H9 (cell line): Measurements from ENCODE around the gene HECA. TPM values are rescaled to one million over a fixed set of nuclear protein-coding genes. Genes with fewer than 3 reads are reported as not detected.
A peak's percentile ranks its signal among the peaks of the same experiment; 100 is the strongest.

Experiments used
- DNase-seq: peaks from one replicate; pipeline ENCODE4 v3.0.0-alpha.2; 2017
- H2AFZ ChIP-seq: one replicate; pipeline ENCODE4 v1.6.1; 2013; ENCODE audit warnings: mild to moderate bottlenecking, low read length, control low read depth, moderate library complexity
- H2AK5ac ChIP-seq: 2 replicates; pipeline ENCODE4 v1.6.1; 2013; ENCODE audit warnings: low read length, control low read depth, mixed read lengths; ENCODE audit not compliant: insufficient read length
- H2BK120ac ChIP-seq: one replicate; pipeline ENCODE4 v1.6.1; 2013; ENCODE audit warnings: low read depth, mild to moderate bottlenecking, low read length, control low read depth, inconsistent platforms; ENCODE audit not compliant: poor library complexity, severe bottlenecking
- H2BK12ac ChIP-seq: 2 replicates; pipeline ENCODE4 v1.6.1; 2013; ENCODE audit warnings: low read length, control low read depth, mixed read lengths, low read depth; ENCODE audit not compliant: insufficient read length
- H2BK15ac ChIP-seq: 2 replicates; pipeline ENCODE4 v1.6.1; 2013; ENCODE audit warnings: low read depth, low read length, control low read depth
- H2BK20ac ChIP-seq: one replicate; pipeline ENCODE4 v1.6.1; 2013; ENCODE audit warnings: low read depth, mild to moderate bottlenecking, low read length, control low read depth, inconsistent platforms; ENCODE audit not compliant: poor library complexity, severe bottlenecking
- H2BK5ac ChIP-seq: 2 replicates; pipeline ENCODE4 v1.6.1; 2013; ENCODE audit warnings: low read length, control low read depth, mixed read lengths; ENCODE audit not compliant: insufficient read length
- H3K14ac ChIP-seq: 2 replicates; pipeline ENCODE4 v1.6.1; 2013; ENCODE audit warnings: low read length, control low read depth; ENCODE audit not compliant: insufficient read depth
- H3K18ac ChIP-seq: 2 replicates; pipeline ENCODE4 v1.6.1; 2013; ENCODE audit warnings: low read depth, mild to moderate bottlenecking, mixed read lengths, low read length, control low read depth; ENCODE audit not compliant: insufficient read length
- H3K23ac ChIP-seq: 2 replicates; pipeline ENCODE4 v1.6.1; 2013; ENCODE audit warnings: low read length, control low read depth, mixed read lengths, low read depth; ENCODE audit not compliant: insufficient read length
- H3K23me2 ChIP-seq: 2 replicates; pipeline ENCODE4 v1.6.1; 2013; ENCODE audit warnings: low read depth, mild to moderate bottlenecking, mixed read lengths, low read length, control low read depth; ENCODE audit not compliant: insufficient read length, poor library complexity, severe bottlenecking
- H3K27ac ChIP-seq: 2 replicates; pipeline ENCODE4 v1.5.1; 2013; ENCODE audit warnings: low read length, control low read depth, mixed read lengths, low read depth; ENCODE audit not compliant: insufficient read length
- H3K27me3 ChIP-seq: 2 replicates; pipeline ENCODE4 v1.6.1; 2013; ENCODE audit warnings: low read length, control low read depth, inconsistent platforms; ENCODE audit not compliant: insufficient read depth
- H3K4ac ChIP-seq: 2 replicates; pipeline ENCODE4 v1.6.1; 2013; ENCODE audit warnings: low read depth, mild to moderate bottlenecking, control low read depth, inconsistent platforms, low read length, moderate library complexity
- H3K4me1 ChIP-seq: 2 replicates; pipeline ENCODE4 v1.6.1; 2013; ENCODE audit warnings: low read length, control low read depth, inconsistent platforms; ENCODE audit not compliant: insufficient read depth
- H3K4me2 ChIP-seq: 2 replicates; pipeline ENCODE4 v1.6.1; 2013; ENCODE audit warnings: low read length, control low read depth, mixed read lengths; ENCODE audit not compliant: insufficient read length, insufficient read depth
- H3K56ac ChIP-seq: 2 replicates; pipeline ENCODE4 v1.6.1; 2013; ENCODE audit warnings: low read depth, mild to moderate bottlenecking, mixed read lengths, low read length, control low read depth; ENCODE audit not compliant: insufficient read length
- H3K79me1 ChIP-seq: 2 replicates; pipeline ENCODE4 v1.6.1; 2013; ENCODE audit warnings: low read depth, mild to moderate bottlenecking, moderate library complexity, low read length, control low read depth, inconsistent platforms; ENCODE audit not compliant: insufficient read depth, poor library complexity, severe bottlenecking
- H3K79me2 ChIP-seq: 2 replicates; pipeline ENCODE4 v1.6.1; 2013; ENCODE audit warnings: low read length, control low read depth, inconsistent platforms; ENCODE audit not compliant: insufficient read depth
- H3K9ac ChIP-seq: 2 replicates; pipeline ENCODE4 v1.6.1; 2013; ENCODE audit warnings: low read length, control low read depth, mixed read lengths; ENCODE audit not compliant: insufficient read length; ENCODE audit errors: extremely low read depth
- H3K9me3 ChIP-seq: one replicate; pipeline ENCODE4 v1.6.1; 2013; ENCODE audit warnings: low read depth, low read length, inconsistent platforms; ENCODE audit not compliant: control insufficient read depth
- H3T11ph ChIP-seq: one replicate; pipeline ENCODE4 v1.6.1; 2013; ENCODE audit warnings: mild to moderate bottlenecking, low read length, control low read depth, inconsistent platforms
- H4K20me1 ChIP-seq: one replicate; pipeline ENCODE4 v1.6.1; 2013; ENCODE audit not compliant: control insufficient read depth, insufficient read length, insufficient read depth
- H4K5ac ChIP-seq: 2 replicates; pipeline ENCODE4 v1.6.1; 2013; ENCODE audit warnings: low read depth, mild to moderate bottlenecking, mixed read lengths, low read length, control low read depth; ENCODE audit not compliant: insufficient read length
- H4K8ac ChIP-seq: replicated peaks from 2 replicates; pipeline ENCODE4 v1.6.1; 2013; ENCODE audit warnings: low read length, control low read depth, mixed read lengths, low read depth; ENCODE audit not compliant: insufficient read length
- H4K91ac ChIP-seq: 2 replicates; pipeline ENCODE4 v1.6.1; 2013; ENCODE audit warnings: low read depth, mild to moderate bottlenecking, moderate library complexity, mixed read lengths, low read length, control low read depth; ENCODE audit not compliant: insufficient read length
- H3K27ac Mint-ChIP-seq, 3 experiments: 2 replicates in 2 of 3; 3 replicates in 1 of 3; pipeline ENCODE4 v1.8.0; 2020 to 2021; ENCODE audit warnings: mixed read lengths in 3 of 3, mild to moderate bottlenecking in 1 of 3, moderate library complexity in 1 of 3
- H3K27me3 Mint-ChIP-seq: 2 replicates; pipeline ENCODE4 v1.8.0; 2021; ENCODE audit warnings: low read depth, mild to moderate bottlenecking, moderate library complexity, mixed read lengths
- H3K36me3 Mint-ChIP-seq, 3 experiments: 2 replicates in 2 of 3; 3 replicates in 1 of 3; pipeline ENCODE4 v1.8.0; 2020 to 2021; ENCODE audit warnings: low read depth in 3 of 3, mixed read lengths in 3 of 3; ENCODE audit not compliant: insufficient read depth in 1 of 3
- H3K4me1 Mint-ChIP-seq, 2 experiments: 2 replicates each; pipeline ENCODE4 v1.8.0; 2020; ENCODE audit warnings: mixed read lengths in 2 of 2
- H3K4me3 Mint-ChIP-seq, 2 experiments: 2 replicates in 1 of 2; 3 replicates in 1 of 2; pipeline ENCODE4 v1.8.0; 2020 to 2021; ENCODE audit warnings: mild to moderate bottlenecking in 2 of 2, mixed read lengths in 2 of 2, moderate library complexity in 1 of 2
- H3K9me3 Mint-ChIP-seq, 2 experiments: 2 replicates in 1 of 2; 3 replicates in 1 of 2; pipeline ENCODE4 v1.8.0; 2020; ENCODE audit warnings: mild to moderate bottlenecking in 2 of 2, mixed read lengths in 2 of 2, moderate library complexity in 1 of 2
- CTCF ChIP-seq: fragments of 200-600 bp; sonication (generic); conservative IDR thresholded peaks from 3 replicates; pipeline ENCODE4 v1.8.0; 2021; ENCODE audit warnings: antibody characterized with exemption, mild to moderate bottlenecking
- WGBS: extraction: QIAGEN DNeasy Blood & Tissue Kit; methylation state at CpG from one replicate; pipeline ENCODE4 v1.1.7; 2013; ENCODE audit warnings: missing lambda C conversion rate, low lambda C conversion rate, mixed read lengths; ENCODE audit not compliant: insufficient read length; ENCODE audit errors: extremely low coverage; 5-methylcytosine and 5-hydroxymethylcytosine counted together
- total RNA-seq: library from RNA; stranded (reverse); gene quantifications from 2 replicates; pipeline ENCODE4 v1.2.1, GENCODE V29; 2021

Gene HECA
- total RNA-seq, 1 experiment from 2014 or later, result 4.8 TPM

- H3K4me1 ChIP-seq, result no peaks in the 10 kb centered on the region
- peaks cover 6% of the 10 kb centered on the region for H3K9me3 ChIP-seq
- peak overlapping the region in 1 of 3 experiments; percentile 2; a peak in 1 of 7 replicates for H3K27ac Mint-ChIP-seq
- no peaks in the 10 kb centered on the region for H3K79me1 ChIP-seq
- H3K4ac ChIP-seq, result no peak overlapping the region
- DNase-seq, result no peak
- H3K56ac ChIP-seq, result no peak overlapping the region
- H3K23me2 ChIP-seq, result no peaks in the 10 kb centered on the region
- H3K79me2 ChIP-seq, result no peaks in the 10 kb centered on the region
- no peak overlapping the region for H4K8ac ChIP-seq
- H2BK5ac ChIP-seq, result no peak overlapping the region
- H2BK20ac ChIP-seq, result no peak overlapping the region
- no peaks in the 10 kb centered on the region for H4K20me1 ChIP-seq
- no CpG with 5 or more reads among the region's 4 CpGs for WGBS
- H3K36me3 Mint-ChIP-seq, result peaks cover 9 to 13% (median 11%) of the 10 kb centered on the region in 3 experiments; a peak in 6 of 7 replicates
- H3T11ph ChIP-seq, result no peak overlapping the region
- no peak overlapping the region for H4K5ac ChIP-seq
- no peak overlapping the region for H2BK15ac ChIP-seq
- no peak overlapping the region for H3K14ac ChIP-seq
- H3K27me3 ChIP-seq, result no peaks in the 10 kb centered on the region
- no peak overlapping the region for H3K9ac ChIP-seq
- H3K9me3 Mint-ChIP-seq, result peaks cover 19 to 23% of the 10 kb centered on the region in 2 experiments
- no peak for TF ChIP-seq CTCF
- H3K4me3 Mint-ChIP-seq, result no peak overlapping the region
- H4K91ac ChIP-seq, result no peak overlapping the region
- H2AFZ ChIP-seq, result no peak overlapping the region
- peaks cover 3% of the 10 kb centered on the region for H3K27me3 Mint-ChIP-seq
- H3K4me1 Mint-ChIP-seq, result peaks cover 5% of the 10 kb centered on the region in 2 experiments; a peak in 2 of 4 replicates
- no peak overlapping the region for H3K27ac ChIP-seq
- H2BK120ac ChIP-seq, result no peak overlapping the region
- no peak overlapping the region for H3K23ac ChIP-seq
- H3K18ac ChIP-seq, result no peak overlapping the region
- no peak overlapping the region for H3K4me2 ChIP-seq
- H2AK5ac ChIP-seq, result no peak overlapping the region
- no peak overlapping the region for H2BK12ac ChIP-seq
Measured at GRCh38 chr6:139115989-139116758, 18.7 kb upstream of the HECA start.
